Smooth muscle cell of the umbilical artery (primary cell): ENCODE results near the gene DCN. TPM values are rescaled to one million over a fixed set of nuclear protein-coding genes. Genes with fewer than 3 reads are reported as not detected.

ENCODE experiments used
- total RNA-seq: library from RNA; depleted of rRNA; stranded (reverse); fragments of >200 nt; gene quantifications from 2 replicates; pipeline ENCODE4 v1.2.3, GENCODE V29; 2014

DCN gene, protein sequence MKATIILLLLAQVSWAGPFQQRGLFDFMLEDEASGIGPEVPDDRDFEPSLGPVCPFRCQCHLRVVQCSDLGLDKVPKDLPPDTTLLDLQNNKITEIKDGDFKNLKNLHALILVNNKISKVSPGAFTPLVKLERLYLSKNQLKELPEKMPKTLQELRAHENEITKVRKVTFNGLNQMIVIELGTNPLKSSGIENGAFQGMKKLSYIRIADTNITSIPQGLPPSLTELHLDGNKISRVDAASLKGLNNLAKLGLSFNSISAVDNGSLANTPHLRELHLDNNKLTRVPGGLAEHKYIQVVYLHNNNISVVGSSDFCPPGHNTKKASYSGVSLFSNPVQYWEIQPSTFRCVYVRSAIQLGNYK
- total RNA-seq: 96.5 and 675 TPM in 2 replicates

DNA sequence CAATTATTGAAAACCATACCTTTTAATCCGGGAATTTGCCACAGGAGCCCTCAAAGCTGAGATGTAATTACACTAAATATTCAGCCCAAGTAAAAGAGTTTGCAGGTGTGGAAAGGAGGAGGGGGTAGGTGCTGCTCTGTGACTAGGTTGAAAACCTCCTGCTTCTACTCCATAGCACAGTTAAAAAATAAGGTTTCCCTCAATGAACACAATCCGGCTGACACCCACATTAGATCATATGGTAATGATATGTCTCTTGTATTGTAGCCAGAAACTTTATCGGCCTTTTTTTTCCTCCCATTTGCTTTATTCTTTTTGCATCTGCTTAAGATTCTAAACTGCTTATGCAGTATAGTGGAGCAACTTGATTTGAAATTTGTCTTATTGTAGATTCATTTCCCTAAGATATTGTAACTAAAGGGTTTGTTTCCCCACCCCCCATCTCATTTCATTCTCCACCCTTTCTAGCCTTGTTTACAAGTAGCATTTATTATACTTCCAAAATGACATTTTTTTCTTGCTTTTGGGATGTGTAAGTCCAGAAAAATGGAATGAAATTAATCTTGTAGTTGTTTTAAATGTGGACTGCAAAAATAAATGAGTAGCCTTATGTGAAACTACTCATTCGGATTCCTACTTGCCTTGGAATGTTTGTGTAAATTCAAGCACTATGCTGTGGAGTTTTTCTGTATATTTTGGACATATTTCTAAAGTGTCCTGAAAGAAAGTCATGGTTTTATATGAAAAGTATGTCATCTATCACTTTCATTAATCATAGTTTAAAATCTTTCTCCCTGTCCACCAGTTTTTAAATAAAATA, at the start of gene DCN:
DCN (minus strand) TSS at position 182 of the 820 bp plus-strand sequence. CDS start 4,265 bp downstream, outside the sequence.

GRCh38 chr12:91111366-91112325, 71.0 kb downstream of the DCN start, which contains the start of gene LUM:
TSS of gene LUM (minus strand) at chr12:91111494. CDS start at chr12:91108979, 2,515 bp downstream.

Other genes with a start within 250 kb of the DCN start
- not detected in 2 replicates for gene CCER1, start 227.6 kb downstream of the DCN start, total RNA-seq
- gene EPYC, start 177.8 kb downstream of the DCN start, total RNA-seq: not detected in 2 replicates
- not detected in 2 replicates for gene KERA, start 124.8 kb downstream of the DCN start, total RNA-seq
- gene LUM, start 71.3 kb downstream of the DCN start, total RNA-seq: 282 and 2,122 TPM in 2 replicates